Measurements from ENCODE around the gene TMEM114. TPM values are rescaled to one million over a fixed set of nuclear protein-coding genes. Genes with fewer than 3 reads are reported as not detected.

Gene TMEM114
- total and polyA plus RNA-seq, 11 donors: not detected

DNA sequence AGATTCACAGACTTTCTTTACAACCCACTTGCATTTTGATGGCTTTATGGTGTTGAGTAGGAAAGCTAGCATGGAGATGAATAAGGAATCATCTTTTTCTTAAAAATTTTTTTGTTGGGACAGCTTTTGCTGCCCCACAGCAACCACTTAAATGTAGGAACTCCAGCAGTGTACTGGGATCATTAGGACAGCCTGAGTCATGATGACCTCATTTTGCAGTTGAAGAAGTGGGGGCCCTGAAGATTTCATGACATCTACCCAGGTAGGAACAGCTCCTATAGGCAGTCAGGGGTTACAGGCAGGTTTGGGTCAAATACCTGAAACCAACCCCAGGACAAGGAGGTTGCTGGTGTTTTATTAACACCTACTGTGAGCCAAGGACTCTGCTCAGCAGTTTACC lies 33.3 kb upstream of the TMEM114 start:
- Histone ChIP-seq H3K27me3 (no peaks in the 10 kb centered on the region), H3K27ac (no peak overlapping the region), H3K36me3 (peaks cover 0 to 42% (median 34%) of the 10 kb centered on the region in 9 donors), H3K4me3 (no peak overlapping the region), H3K9me3 (no peaks in the 10 kb centered on the region), H3K4me1 (peaks cover 0 to 22% (median 16%) of the 10 kb centered on the region in 12 donors)
- intact Hi-C loops (cut with DNase I): loop anchor here in 3 of 10 donors (5.0 kb wide), 3 partner anchors 49 to 339 kb away; partner anchors contain the start of genes ABAT (in 1 of the 3) and USP7 (in 1 of the 3)
- no peak for DNase-seq
- no peak for ATAC-seq
- TF ChIP-seq POLR2A (IDR thresholded peaks at IDR 0.05): no peak
- TF ChIP-seq, protein P1, sequence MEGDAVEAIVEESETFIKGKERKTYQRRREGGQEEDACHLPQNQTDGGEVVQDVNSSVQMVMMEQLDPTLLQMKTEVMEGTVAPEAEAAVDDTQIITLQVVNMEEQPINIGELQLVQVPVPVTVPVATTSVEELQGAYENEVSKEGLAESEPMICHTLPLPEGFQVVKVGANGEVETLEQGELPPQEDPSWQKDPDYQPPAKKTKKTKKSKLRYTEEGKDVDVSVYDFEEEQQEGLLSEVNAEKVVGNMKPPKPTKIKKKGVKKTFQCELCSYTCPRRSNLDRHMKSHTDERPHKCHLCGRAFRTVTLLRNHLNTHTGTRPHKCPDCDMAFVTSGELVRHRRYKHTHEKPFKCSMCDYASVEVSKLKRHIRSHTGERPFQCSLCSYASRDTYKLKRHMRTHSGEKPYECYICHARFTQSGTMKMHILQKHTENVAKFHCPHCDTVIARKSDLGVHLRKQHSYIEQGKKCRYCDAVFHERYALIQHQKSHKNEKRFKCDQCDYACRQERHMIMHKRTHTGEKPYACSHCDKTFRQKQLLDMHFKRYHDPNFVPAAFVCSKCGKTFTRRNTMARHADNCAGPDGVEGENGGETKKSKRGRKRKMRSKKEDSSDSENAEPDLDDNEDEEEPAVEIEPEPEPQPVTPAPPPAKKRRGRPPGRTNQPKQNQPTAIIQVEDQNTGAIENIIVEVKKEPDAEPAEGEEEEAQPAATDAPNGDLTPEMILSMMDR (IDR thresholded peaks at IDR 0.05): no peak

DNA sequence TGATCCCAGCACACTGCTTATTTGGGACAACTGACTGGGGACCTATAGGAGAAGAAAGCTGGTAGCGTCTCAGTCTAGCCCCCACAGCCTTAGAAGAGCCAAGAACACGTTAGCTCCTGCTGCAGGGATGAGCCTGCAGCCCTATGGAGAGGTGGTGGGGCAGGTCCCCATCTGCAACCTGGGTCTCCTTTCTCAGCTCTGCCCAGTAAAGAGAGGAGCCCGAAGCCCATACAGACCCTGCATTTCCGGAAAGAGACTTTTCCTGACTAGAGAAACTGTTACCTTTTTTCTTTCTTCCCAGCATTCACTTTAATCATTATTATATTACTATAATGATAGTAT lies 32.0 kb upstream of the TMEM114 start:
- Histone ChIP-seq H3K4me3 (peak overlapping the region; percentile 81 to 100 (median 96)), H3K27ac (peak overlapping the region in 8 of 12 donors; percentile 68 to 92 (median 88)), H3K4me1 (peaks cover 0 to 22% (median 16%) of the 10 kb centered on the region in 12 donors), H3K27me3 (no peaks in the 10 kb centered on the region), H3K9me3 (no peaks in the 10 kb centered on the region), H3K36me3 (peaks cover 0 to 28% (median 21%) of the 10 kb centered on the region in 9 donors)
- 2 to 6% (median 5%) methylated on average over 4 of the region's 4 CpGs for WGBS, 4 donors
- ATAC-seq (peak in 2 of 4 donors; percentile 1 to 6), DNase-seq (no peak)
- TF ChIP-seq, protein P1 (IDR thresholded peaks at IDR 0.05): no peak
- TF ChIP-seq POLR2A (IDR thresholded peaks at IDR 0.05): no peak
- intact Hi-C loops (cut with DNase I): loop anchor here in 3 of 10 donors (5.0 kb wide), 3 partner anchors 50 to 340 kb away; partner anchors contain the start of genes ABAT (in 1 of the 3) and USP7 (in 1 of the 3)

DNA sequence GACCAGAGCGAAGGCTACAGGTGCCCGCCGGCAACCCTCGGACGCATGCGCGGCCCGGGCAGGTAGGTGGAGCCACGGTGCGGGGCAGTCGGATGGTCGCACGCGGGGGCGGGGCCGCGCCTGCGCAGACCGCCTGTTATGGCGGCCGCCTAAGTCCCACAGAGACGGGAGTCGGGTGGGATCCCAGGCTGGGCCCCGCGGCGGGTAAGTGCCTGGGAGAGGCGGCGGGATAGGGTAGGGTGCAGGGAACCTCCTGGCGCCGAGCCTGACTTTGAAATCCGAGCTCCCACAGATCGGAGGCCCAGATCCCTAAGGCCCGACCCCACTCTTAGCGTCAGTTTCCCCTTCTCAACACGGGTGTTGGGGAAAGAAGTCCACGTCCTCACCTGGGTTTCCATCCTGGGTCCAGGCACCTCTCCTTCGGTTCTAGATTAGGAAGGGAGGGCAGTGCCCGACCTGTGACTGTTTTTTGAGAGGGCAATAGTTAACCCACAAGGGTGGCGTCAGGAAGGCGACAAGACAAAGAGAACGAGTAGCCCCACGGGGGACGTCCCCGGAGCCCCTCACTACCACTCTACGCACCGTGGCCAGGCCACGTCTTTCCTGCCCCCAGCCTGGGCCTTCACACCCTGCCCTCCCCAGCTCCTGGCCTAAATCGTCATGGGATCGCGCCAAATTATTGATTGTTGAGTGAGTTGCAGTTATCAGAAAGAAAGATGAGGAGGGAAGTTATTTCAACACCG lies 31.4 kb upstream of the TMEM114 start, which contains the start of gene METTL22:
Gene METTL22, plus strand, starts transcription at position 127 of the 743 bp plus-strand sequence. CDS start 3,968 bp downstream, outside the sequence.
- TF ChIP-seq POLR2A (IDR thresholded peaks at IDR 0.05): peak in 1 of 2 donors; percentile 85
- TF ChIP-seq, protein P1 (IDR thresholded peaks at IDR 0.05): peak in 2 of 12 donors; percentile 9 to 10
- peaks cover 0 to 22% (median 16%) of the 10 kb centered on the region in 12 donors for H3K4me1 ChIP-seq
- H3K4me3 ChIP-seq: peak within 1 kb of the TSS; percentile 81 to 100 (median 96)
- peaks cover 0 to 23% (median 15%) of the 10 kb centered on the region in 9 donors for H3K36me3 ChIP-seq
- H3K9me3 ChIP-seq: no peaks in the 10 kb centered on the region
- DNase-seq (peak; percentile 90 to 96 (median 92)), ATAC-seq (peak; percentile 97 to 99 (median 98))
- H3K27ac ChIP-seq: peak within 1 kb of the TSS; percentile 62 to 92 (median 84)
- 0 to 1% (median 0%) methylated on average over 33 to 51 of the region's 51 CpGs for WGBS, 4 donors
- intact Hi-C loops (cut with DNase I): loop anchor here in 3 of 10 donors (5.0 kb wide), 3 partner anchors 49 to 341 kb away; partner anchors contain the start of genes ABAT (in 1 of the 3) and USP7 (in 1 of the 3)
- no peaks in the 10 kb centered on the region for H3K27me3 ChIP-seq

DNA sequence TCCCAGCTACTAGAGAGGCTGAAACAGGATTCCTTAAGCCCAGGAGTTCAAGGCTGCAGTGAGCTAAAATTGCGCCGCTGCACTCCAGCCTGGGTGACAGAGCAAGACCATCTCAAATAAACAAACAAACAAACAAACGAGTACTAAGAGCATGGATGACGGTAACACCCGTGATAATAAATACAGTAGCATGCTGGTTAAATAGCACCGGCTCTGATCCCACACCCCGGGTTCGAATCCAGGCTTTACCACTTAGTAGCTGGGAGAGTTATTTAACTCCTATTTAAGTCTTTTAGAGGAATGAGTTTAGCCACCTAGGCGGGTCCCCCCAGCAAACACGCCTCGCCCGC lies 30.9 kb upstream of the TMEM114 start:
- Histone ChIP-seq H3K4me3 (peak overlapping the region; percentile 81 to 100 (median 96)), H3K27me3 (peaks cover 0 to under 1% (median 0%) of the 10 kb centered on the region in 9 donors), H3K9me3 (no peaks in the 10 kb centered on the region), H3K36me3 (peaks cover 0 to 17% (median 10%) of the 10 kb centered on the region in 9 donors), H3K27ac (peak overlapping the region in 10 of 12 donors; percentile 62 to 92 (median 87)), H3K4me1 (peaks cover 0 to 22% (median 16%) of the 10 kb centered on the region in 12 donors)
- no peak for DNase-seq
- TF ChIP-seq, protein P1 (IDR thresholded peaks at IDR 0.05): no peak
- no peak for TF ChIP-seq POLR2A (IDR thresholded peaks at IDR 0.05)
- no peak for ATAC-seq
- 17 to 21% (median 19%) methylated on average over 12 of the region's 12 CpGs for WGBS, 4 donors
- intact Hi-C loops (cut with DNase I): loop anchor here in 3 of 10 donors (5.0 kb wide), 3 partner anchors 49 to 341 kb away; partner anchors contain the start of genes ABAT (in 1 of the 3) and USP7 (in 1 of the 3)
